Right lobe of liver (tissue), 4 donors: ENCODE data around the gene PDE1C.

Source experiments
- CTCF ChIP-seq, 4 donors: fragments of 200-600 bp in 3 of 4; fragments of 450-650 bp in 1 of 4; IDR thresholded peaks; one replicate each; pipeline versions ENCODE4 v1.5.1 to v1.8.0; 2016 to 2022; ENCODE audit warnings: antibody characterized with exemption in 4 of 4, mild to moderate bottlenecking in 2 of 4
- POLR2A ChIP-seq: fragments of 450-650 bp; IDR thresholded peaks from one replicate; pipeline ENCODE4 v1.6.1; 2017; ENCODE audit warnings: antibody characterized with exemption, mild to moderate bottlenecking
- donor health status: DM: no; HTN: no; CAD: no.
- donor health status: DM: no; HTN: no; CAD: no.
- donor health status: DM: no; HTN: yes; CAD: no.

DNA sequence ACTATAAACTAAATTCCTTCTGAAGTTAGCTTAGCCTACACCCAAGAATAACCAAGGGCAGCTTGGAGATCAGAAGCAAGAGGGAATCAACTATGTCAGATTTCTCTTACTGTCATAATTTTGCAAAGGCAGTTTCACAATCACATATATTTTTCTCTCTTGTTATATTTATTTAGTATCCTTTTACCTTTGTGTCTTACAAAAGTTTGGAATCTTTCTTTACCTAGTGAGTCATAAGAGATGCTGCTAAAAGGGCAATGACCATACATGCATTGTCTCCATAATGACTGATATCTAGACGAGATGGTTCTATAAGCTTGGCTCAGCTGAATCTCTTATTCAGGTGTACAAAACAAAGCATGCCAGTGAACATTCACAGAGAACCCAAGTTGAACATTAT lies 322.1 kb downstream of the PDE1C start:
- TF ChIP-seq CTCF (IDR thresholded peaks at IDR 0.05), result no peak
- TF ChIP-seq POLR2A, result no peak
